ENCODE measurements around the gene LMO2.

DNA sequence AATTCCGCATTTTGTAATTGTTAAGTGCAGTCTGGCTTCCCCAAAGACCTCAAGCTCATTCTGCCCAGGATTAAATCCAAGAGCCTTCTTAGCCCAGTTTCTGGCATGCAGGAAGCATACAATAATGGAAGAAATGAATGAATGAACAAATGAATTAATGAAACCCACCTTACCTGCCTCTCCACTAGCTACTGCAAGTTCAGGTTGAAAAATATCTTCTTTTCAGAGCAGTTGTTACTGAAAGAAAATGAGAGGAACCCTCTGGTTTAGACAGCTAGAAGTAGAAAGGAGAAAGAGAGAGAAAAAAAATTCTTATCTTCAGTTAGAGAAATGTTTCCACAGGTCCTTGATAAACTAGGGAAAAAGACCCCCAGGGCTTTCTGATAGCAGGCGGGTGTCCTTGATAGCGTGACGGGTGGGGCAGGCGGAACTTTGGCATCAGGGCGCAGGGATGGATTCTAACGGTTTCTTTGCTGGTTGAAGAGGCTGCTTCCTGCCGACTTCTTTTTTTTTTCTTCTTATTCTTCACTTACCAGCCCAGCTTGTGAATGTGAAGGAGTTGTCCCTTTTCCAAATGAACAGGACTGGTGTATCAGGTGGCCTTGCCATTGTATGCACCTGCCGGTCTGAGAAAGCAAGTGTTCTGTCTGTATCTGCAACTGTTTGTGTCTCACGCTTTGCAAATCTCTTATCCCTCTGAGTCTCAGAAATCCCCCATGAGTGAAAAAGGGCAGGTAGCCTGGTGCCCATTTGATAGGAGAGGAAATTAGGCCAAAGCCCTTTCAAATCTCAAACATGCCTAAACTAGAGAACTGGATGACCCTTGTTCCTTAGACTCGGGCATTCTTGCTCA, 10.0 kb downstream of the LMO2 start:
- TF ChIP-seq, protein P1, sequence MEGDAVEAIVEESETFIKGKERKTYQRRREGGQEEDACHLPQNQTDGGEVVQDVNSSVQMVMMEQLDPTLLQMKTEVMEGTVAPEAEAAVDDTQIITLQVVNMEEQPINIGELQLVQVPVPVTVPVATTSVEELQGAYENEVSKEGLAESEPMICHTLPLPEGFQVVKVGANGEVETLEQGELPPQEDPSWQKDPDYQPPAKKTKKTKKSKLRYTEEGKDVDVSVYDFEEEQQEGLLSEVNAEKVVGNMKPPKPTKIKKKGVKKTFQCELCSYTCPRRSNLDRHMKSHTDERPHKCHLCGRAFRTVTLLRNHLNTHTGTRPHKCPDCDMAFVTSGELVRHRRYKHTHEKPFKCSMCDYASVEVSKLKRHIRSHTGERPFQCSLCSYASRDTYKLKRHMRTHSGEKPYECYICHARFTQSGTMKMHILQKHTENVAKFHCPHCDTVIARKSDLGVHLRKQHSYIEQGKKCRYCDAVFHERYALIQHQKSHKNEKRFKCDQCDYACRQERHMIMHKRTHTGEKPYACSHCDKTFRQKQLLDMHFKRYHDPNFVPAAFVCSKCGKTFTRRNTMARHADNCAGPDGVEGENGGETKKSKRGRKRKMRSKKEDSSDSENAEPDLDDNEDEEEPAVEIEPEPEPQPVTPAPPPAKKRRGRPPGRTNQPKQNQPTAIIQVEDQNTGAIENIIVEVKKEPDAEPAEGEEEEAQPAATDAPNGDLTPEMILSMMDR (IDR thresholded peaks at IDR 0.05): no peak
- no peak for TF ChIP-seq POLR2A (IDR thresholded peaks at IDR 0.05)
- TF ChIP-seq EP300 (IDR thresholded peaks at IDR 0.05): no peak
